Hepatic stellate cell (primary cell): ENCODE results near the gene PAQR5.
"Not testable (repeated sequence)": the region's sequence is repeated elsewhere in the genome, so short reads cannot be mapped to it uniquely, and the experiment has no call there.

Experiments used
- DNase-seq: peaks from one replicate; pipeline ENCODE4 v3.0.0; 2011; ENCODE audit warnings: low spot score

The PAQR5 gene

DNA sequence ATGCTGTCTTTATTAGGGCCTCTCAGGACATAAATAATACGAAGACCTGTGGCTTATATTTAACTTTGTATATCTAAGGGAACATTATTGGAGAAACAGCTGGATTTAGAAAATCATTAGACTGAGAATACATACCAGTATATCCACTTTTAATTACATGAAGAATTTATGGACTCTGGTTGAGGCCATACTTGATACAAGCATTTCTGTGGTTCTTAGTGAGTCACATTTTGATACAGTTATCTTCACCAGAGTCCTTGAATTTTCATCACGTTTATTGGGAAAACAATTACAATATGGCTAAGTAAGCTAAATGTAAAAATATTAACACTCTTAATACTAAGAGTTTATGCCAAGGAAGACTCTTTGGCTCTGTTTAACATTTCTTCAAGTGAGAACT is 125.3 kb downstream of the PAQR5 start:
- no peak for DNase-seq

DNA sequence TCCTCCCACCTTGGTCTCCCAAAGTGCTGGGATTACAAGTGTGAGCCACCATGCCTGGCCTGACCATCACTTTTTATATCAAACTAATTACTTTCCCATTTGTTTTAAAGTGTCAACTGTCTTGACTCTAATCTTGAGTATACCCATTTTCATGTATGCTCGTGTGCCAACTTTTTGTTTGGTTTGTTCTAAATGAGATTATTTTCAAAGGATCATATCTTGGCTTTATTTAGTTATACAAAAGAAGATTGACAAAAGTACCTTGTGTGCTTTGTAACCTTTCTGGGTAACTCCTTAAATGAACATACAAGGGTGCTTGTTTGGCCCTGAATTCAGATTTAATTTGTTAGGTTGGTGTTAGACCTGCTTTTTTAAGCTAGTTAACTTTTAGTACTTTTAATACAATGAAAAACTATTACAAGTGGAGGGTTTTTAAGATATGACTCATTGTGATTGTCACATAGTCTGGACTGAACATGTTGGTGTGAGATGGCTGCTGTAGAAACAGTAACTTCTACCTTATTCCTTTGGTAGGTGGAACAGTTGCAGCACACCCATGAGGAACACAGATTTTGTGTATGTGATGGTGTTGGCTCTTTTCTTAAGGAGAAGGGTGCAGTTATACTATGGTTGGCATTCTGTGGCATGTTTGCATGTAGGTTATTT is 126.2 kb downstream of the PAQR5 start:
- DNase-seq: no peak

DNA sequence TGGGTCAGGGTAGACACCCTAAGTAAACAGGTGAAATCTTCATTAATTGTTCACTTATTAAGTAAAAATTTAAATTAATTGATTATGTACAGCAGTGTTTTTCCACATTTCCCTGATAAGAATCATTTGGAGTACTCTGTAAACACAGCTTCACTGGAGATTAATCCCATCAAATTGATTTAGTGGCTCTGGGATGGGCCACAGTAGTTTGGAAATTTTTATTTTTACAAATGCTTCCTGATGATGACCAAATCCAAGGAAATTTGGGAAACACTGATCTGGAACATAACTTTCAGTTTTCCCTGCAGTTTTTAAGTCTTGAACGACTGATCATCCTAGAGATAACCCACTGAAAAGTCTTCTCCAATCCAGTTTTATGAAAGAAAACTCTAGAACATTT is 135.1 kb downstream of the PAQR5 start:
- no peak for DNase-seq

DNA sequence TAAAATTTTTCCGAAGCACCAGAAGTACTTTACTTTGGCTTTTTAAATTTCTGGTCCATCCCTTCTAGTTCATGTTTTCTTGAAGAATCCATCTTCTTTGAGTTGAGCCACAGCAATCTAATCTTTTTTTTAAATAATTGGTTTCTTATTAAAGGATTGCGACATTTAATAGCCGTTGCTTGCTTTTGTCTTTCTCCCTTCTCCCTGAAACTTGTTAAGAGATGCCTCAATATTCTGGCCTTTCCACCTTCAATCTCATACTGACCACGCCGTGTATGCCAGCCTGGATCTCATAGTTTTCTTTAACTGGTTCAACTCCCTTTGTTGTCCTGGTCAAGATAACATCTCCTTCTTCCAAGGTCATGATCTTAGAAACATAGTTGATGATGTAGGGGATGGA is 135.5 kb downstream of the PAQR5 start:
- no peak for DNase-seq

DNA sequence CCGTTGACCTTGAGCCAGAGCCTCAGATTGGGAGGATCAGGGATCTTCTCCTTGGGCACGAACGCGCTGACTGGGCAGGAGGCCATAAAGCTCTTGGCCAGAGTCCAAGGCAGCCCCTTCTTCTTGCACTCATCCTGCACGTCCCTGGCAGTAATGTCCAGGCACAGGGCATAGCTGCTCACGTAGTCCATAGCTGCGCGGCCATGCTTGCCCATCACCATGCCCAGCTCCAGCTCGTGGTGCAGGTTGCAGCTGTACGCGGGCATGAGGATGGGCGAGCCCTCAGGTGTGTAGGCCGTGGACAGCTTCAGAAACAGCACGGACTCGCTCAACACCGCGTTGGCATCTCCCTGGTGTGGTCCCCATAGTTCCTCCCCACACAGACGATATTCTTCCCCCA is 136.0 kb downstream of the PAQR5 start:
- no peak for DNase-seq

DNA sequence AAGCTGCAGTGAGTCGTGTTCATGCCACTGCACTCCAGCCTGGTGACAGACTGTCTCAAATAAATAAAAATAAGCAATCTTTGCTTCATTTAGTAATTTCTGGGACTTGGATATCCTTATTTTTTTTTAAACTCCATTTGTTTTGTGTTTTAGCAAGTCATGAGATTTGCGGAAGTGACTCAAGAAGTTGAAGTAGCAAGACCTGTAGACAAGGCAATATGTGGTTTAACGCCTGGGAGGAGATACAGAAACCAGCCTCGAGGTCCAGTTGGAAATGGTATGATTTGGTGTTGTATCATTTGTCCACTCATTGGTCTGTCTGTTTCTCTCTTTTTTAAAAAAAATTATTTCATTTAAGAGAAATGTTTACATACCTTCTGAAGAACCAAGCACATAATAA is 137.3 kb downstream of the PAQR5 start:
- DNase-seq: no peak

DNA sequence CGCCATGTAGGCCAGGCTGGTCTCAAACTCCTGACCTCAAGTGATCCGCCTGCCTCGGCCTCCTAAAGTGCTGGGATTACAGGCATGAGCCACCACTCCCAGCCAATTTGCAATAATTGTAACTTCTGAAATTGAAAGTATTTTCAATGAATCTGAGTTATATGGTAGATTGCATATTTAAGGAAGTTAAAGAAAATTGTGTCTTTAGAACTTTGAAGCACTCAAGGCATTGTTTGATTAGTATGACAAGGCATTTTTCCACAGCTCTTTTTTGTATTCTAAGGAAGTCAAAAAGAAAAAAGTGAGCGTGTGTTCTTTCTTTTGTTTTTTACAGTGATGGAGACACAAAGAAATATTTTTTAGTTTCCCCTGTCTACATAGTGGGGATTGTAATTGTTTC is 138.2 kb downstream of the PAQR5 start:
- no peak for DNase-seq

DNA sequence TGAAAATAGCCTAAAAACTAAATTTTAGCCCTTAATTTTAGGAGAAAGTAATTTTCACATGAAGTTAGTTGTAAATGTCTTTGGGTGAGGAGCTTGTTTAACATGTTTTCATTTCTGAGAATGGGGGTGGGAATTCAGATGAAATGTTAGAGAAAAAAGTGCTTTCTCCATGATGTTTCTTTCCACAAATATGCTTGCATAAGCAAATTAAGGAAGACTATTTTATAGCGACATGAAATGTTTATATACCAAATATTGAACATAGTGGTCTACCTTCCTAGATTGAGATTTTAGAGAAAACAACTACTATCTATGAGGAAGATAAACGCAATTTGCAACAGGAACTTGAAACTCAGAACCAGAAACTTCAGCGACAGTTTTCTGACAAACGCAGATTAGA is 140.9 kb downstream of the PAQR5 start:
- no peak for DNase-seq

DNA sequence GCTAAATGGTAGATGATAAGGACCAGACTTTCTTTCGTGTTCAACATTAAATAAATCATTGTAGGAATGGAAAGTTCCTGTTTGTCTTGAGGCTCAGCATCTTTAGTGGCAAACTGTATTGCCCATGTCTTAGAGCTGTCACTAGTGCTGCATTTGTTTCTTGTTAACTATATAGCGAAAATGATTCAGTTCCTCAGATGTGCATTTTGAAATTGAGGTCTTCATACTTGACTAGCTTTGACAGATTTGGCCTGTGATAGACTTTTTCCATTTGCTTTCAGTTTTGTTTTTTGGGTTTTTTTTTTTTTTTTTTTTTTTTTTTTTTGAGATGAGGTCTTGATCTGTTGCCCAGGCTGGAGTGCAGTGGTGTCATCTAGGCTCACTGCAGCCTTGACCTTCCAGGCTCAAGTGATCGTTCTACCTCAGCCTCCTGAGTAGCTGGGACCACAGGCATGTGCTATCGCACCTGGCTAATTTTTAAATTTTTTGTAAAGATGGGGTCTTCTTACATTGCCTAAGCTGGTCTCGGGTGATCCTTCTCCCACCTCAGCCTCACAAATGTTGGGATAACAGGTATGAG is 144.4 kb downstream of the PAQR5 start:
- DNase-seq: no peak

DNA sequence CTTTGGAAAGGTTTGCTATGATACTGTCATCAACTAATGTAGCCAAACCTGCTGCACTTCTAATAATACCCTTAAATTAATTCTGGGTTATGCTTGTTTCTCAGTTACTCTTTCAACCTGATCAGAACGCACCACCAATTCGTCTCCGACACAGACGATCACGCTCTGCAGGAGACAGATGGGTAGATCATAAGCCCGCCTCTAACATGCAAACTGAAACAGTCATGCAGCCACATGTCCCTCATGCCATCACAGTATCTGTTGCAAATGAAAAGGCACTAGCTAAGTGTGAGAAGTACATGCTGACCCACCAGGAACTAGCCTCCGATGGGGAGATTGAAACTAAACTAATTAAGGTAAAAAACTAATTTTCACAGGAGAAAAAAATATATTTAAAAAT is 146.0 kb downstream of the PAQR5 start:
- no peak for DNase-seq

DNA sequence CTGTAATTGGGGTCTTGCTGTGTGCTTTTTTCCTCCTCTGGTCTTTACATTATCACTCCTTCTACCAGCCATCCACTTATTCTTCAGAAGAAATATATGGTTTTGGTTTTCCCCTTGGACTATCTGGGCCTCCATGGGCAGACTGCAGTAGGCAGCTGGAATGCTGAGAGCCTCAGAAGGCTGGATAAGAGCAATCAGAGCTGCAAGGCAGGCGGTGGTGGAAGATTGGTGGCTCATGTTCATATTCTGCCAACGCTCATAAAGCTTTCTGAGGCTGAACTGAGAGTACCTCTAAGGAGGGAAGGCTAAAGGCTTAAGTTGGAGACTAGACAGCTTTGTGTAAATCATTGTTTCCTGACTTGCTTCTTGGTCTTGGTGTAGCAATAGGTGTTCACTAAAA is 148.2 kb downstream of the PAQR5 start:
- no peak for DNase-seq

DNA sequence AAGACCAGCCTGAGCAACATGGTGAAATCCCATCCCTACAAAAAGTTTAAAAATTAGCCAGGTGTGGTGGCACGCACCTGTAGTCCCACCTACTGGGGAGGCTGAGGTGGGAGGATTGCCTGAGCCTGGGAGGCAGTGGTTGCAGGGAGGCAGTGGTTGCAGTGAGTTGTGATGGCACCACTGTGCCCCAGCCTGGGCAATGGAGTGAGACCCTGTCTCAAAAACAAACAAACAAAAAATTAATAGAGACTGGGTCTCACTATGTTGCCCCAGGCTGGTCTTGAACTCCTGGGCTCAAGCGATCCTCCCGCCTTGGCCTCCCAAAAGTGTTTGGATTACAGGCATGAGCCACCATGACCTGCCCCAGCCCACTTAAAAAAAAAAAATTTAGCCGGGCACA is 151.5 kb downstream of the PAQR5 start:
- DNase-seq: not testable (repeated sequence)

DNA sequence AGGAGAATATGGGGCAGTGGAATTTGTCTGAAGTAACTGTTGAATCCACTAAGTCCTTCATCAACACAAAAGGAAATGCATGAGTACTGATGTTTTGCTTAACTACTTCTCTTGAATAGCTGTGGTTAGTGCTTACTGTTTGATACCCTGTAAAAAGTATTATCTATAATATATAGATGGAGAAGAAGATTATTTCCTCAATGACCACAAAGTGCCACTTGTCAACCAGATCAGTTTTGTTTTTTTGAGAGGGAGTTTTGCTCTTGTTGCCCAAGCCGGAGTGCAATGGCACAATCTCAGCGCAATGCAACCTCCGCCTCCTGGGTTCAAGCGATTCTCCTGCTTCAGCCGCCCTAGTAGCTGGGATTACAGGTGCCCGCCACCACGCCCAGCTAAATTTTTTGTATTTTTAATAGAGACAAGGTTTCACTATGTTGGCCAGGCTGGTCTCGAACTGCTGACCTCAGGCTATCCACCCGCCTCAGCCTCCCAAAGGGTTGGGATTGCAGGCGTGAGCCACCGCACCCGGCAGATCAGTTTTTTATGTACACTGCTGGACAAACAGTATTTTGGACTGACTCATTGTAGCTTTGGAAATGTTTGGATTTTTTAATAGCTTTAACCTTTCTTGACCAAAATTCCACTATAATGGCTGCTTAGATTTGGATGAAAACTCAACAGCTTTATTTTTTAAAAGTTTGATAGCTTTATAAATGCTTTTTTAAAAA is 152.4 kb downstream of the PAQR5 start:
- DNase-seq: no peak

DNA sequence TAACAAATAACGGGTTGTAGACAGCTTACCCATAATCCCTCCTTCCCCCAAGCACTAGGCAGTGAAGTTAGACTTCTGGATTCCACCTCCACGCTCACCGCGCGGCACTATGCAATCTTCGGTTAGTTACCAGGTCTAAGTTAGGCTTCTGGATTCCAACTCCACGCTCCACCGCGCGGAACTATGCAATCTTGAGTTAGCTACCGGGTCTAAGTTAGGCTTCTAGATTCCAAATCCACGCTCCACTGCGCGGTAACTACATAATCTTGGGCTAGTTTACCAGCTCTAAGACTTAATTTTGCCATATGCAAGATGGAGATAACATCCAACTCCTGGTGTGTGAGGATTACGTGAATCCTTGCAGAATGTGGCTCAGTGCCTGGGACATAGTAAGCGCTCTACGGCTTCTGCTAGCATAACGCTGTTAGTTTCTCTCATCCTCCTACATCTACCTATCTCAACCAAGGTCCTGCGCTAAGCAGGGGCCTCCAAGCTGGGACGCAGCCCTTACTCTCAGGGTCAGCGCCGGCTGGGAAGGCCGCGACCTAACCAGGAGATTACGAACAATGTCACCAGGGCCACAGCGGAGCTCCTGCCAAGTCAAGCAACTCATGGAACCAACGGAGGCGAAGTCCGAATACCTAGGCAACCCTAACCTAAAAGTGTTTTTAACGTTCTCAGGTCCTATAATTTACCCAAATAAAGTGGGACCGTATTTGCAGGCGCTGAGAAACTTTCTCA is 153.4 kb downstream of the PAQR5 start:
- DNase-seq: no peak

DNA sequence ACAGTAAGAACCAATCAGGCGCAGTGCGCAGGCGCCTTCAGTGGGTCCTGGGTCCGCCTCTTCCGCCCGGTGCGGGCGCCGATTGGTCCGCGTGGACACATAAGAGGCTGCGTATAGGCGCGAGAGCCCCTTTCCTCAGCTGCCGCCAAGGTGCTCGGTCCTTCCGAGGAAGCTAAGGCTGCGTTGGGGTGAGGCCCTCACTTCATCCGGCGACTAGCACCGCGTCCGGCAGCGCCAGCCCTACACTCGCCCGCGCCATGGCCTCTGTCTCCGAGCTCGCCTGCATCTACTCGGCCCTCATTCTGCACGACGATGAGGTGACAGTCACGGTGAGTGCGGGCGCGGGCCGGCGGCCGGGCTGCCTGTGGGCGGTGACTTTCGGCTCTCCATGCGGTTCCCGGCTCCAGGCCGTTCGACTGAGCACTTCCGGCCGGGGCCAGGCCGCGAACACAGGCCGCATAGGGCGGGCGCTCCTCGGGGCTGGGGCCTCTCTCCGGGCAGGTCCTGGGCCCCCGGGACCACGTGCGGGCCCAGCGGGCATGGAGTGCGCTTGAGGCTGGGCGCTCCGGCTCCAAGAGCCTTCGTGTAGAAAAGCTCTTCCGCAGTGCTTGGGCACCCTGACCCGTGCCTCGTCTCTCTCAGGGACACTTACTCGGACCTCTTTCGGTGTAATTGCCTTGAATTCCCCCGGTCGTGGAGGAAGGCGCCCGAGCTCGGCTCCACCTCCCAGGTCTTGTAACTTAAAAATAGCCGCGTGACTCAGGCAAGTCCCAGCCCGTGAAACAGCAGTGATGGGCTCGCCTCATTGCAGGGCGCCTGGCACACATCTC is 154.2 kb downstream of the PAQR5 start, which contains the start of gene RPLP1:
Gene RPLP1, plus strand, starts transcription at position 127 of the 830 bp plus-strand sequence. Its CDS starts 131 bp downstream, at position 258.
- DNase-seq: peak; percentile 93

DNA sequence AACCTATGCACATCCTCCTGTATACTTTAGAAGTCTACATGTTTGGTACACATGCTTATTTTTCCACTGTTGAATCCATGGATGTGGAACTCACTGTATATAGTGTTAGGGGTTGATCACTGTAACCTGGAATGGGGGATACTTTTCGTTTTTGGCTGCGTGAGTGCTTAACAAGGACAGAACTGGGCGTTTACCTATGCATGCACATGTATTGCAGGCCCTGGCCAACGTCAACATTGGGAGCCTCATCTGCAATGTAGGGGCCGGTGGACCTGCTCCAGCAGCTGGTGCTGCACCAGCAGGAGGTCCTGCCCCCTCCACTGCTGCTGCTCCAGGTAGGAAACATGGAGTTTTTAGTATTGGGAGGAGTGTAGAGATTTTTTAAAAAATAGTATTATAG is 156.2 kb downstream of the PAQR5 start:
- no peak for DNase-seq

DNA sequence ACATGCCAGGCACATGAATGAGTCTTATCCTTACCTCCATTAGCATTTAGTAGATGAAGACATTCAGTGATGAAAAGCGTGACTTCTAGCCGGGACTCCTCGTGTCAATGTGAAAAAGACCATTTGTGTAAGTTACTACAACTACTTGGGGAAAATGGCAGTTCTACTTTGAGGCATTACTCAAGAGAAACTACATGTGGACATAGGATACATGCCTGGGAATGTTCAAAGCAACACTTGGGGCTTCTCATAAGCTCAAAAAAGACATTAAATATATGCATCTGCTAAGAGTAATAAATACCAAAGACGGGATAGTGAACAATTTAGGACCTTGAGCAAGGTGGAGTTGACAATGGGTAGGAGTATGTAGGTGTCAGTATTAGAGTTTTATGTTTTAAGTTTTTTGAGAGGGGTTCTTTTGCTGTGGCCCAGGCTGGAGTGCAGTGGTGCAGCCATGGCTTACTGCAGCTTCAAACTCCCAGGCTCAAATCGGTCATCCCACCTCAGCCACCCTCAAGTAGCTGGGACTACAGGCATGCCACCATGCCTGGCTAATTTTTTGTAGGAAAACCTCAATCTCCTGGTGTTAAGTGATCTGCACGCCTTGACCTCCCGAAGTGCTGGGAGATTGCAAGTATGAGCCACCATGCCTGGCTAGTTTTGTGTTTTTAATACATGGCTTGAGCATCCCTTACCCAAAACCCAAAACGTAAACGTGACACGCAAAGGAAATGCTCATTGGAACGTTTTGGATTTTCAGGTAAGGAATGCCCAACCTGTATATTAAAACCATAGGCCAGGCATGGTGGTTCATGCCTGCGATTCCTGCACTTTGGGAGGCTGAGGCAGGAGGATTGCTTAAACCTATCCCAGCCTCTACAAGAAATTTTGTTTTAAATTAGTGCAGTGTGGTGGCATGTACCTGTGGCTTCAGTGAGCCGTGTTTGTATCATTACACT is 157.8 kb downstream of the PAQR5 start:
- no peak for DNase-seq
